SIG-M5 (cell line): ENCODE results near the gene POLR1H.
A peak's percentile ranks its signal among the peaks of the same experiment; 100 is the strongest.

Experiments
- DNase-seq: peaks from one replicate; lab custom pipeline; 2025; lab: John Stamatoyannopoulos, UW

POLR1H gene

DNA sequence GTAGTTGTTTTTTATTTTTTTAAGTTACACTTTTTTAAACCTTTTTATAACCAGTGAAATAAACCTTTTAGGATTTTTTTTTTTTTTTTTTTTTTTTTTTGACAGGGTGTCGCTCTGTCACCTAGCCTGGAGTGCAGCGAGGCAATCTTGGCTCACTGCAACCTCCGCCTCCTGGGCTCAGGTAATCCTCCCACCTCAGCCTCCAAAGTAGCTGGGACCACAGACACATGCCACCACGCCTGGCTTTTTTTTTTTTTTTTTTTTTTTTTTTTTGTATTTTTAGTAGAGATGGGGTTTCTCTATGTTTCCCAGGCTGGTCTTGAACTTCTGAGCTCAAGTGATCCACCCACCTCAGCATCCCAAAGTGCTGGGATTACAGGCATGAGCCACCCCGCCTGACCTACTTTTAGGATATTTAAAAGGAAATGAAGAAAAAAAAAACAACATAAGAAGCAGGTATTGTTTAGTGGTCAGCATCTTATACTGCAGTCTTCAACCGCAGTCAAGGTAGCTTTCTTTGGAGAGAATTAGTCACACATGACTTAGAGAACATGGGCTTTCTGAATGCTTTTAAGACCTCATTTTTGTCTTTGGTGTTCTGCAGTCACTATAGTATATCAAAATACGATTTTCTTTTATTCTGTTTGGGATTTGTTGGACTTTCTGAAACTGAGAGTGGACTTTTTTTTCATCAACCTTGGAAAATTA lies 1.6 kb downstream of the POLR1H start:
- no peak for DNase-seq

DNA sequence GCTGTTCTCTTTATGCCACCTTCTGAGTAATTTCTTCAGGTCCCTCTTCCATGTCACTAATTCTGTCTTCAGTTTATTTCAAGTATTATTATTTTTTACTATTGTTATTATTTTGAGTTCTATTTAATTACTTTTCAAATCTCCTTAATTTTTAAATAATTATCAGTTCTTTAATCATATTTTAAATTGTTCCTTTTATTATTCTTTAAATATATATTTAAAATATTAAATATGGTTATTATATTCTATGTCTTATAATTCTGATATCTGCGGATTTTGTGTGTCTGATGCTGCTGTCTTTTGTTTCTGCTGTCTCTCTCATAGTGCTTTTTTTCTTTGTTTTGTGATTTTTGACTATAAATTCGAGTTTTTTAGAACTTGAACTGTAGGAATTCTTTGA lies 2.2 kb downstream of the POLR1H start:
- no peak for DNase-seq

DNA sequence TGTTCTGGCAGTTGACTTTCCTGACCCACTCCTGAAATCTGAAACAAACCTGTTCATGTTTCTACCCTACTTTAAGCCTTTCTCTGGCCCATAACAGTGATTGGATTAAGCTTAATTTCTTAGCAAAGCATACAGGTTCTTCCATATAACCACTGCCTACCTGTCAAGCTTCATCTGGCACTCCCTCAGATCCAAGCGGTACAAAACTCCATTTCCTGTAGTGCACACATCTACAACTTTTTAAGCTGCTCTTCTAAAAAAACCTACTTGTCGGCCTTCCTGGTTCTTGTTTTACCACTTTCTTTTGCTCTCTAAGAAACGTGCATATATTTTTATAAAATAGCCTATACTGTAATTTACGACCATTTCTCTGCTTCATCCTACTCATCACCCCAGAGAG lies 5.0 kb downstream of the POLR1H start:
- DNase-seq: no peak

DNA sequence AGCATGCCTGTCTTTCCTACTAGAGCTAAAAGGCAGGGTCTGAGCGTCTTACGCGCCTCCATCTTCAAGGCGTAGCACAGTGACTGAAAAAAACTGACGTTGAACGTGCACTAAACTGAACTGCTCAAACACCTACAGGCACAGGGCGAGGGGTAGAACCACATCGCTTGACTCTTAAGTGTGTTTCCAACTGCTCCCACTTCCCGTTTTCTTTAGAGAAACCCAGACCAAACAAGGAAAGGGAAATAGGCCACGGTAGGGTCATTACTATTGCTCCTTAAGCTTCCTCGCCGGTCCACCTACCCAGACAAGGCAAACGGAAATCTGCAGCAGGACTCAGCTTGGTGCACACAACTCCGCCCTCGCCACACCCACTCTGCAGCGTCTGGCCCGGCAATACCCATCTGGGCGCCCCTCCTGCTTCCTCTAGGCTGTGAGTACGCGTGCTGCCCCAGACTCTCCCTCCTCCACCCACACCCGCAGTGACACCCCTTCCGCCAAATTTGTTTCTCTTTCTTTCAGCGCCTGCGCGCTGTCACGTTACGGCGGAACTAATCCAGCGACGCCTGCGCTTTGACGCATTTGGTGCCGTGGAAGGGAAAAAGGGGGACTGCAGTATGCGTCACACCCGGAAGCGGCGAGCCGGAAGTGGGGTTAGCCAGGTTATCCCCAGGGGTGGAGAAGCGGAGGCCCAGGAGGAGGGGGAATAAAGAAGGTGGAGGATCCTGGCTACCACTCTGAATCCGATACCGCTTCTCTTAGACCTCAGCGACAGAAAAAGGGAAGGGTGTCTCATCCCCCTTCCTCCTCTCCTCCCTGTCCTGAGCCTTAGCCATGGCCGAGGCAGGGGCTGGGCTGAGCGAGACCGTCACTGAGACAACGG lies 5.8 kb downstream of the POLR1H start, which contains the start of gene PPP1R11:
TSS of gene PPP1R11 (plus strand) at position 622 of the 883 bp plus-strand sequence. CDS start at position 835, 213 bp downstream.
- peak; percentile 97 for DNase-seq

DNA sequence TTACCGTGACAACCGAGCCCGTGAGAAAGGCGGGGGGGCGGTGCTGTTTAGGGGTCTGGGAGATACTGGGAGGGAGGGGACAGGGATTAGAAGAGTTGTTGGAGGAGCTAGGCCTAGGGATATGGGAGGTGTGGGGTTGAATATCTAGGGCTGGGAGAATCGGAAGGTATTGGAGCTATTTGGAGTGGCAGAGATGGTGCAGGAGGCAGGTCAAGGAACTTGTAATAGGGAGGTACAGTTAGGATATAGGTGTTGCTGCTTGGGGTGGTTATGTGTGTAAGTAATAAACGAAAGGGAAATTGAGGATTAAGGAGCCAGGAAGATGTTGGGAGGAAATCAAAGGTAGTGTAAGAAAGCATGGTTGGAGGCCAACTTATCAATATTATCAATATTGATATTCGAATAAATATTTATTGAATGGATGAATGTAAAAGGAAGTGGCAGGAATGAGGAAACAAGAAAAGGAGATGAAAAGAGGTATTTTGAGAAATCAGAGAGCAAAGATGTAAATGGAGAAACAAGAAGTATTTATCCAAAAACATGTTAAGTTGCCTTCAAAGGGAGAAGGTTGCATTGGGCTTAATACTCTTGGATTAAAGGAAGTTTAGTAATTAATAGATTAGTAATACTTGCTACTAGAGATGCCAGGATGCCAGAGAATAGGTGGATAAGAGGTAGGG lies 6.5 kb downstream of the POLR1H start:
- DNase-seq: no peak

DNA sequence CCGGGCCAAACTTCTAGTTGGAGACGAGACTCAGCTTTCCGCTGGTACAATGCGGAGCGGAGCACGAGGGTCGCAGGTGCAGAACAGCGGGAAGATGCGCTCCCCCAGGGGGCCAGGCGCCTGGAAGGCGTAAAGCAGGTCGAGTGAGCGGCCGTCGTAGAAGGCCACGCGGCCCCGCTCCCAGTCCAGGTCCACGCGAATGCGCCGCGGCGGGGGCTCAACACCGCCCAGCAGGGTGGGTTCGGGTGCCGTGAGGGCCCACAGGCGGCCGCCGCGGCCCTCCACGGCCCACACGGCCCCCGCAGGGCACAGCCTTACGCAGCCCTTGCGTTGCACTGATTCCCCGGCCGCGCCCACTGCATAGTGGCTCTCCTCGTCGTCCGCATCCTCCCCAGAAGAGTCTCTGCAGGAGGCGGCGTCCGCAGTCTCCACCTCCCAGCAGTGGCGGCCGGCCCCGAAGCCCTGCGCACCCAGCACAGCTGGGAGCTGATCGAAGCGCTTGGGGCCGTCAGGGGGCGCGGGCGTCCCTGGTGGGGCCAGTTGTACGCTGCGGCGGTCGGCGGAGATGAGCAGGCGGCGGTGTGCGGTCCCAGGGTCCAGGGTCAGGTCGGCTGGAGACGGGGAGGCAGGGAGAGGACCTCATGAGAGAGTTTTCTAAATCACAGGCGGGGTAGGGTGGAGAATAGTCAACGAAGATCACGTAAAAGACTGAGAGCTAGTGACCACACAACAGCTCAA lies 10.2 kb downstream of the POLR1H start:
- DNase-seq: no peak

DNA sequence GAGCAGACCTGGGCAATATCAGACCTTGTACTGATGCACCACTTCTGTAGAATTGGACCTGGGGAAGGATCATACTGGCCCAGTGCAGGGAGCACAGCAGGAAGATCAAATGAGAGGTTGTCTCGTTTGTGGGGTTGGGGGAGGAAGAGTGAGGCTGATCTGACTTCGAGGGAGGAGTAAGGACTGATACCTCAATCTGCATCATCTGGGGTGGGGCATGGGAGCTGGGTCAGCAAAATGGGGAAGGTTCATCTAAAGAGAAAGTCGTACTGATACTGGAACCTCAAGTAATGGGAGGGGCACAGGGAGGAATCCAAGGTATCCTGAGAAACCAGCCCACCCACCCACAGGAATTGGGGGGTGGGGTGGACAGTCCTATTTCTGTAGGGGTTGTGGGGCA lies 10.8 kb downstream of the POLR1H start:
- no peak for DNase-seq

DNA sequence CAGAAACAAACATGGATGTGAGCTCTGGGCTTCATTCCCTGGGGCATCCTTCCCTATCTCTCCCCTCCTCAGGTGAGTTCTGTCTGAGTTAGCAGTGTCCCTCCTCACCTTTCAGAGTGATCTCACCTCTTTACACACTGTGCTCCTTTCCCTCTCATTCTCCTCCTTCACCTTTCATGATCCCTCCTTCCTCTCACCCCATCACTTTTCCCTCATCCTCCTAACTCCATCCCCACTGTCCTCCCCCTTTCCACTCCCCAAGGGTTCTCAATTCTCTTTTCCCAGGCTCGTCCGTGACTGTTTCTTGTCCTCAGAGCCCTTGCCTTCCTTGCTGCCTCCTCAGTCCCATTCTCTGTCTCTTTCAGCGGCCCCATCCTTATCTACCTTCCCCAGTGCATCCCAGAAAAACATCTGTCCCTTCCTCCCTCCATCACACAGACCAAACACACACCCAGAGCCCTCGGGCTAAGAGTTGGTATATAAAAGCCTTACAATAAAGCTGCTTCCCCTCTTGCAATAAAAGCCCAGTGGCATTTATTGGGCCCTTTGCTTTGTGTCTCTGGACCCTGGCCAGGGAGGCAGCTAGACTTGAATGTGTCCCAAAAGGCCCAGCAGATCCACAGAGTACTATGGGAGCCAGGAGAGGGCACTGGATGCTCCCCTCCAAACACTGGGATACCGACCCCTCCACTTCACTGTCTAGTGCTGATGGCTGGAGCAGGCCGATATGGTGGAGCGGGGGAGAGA lies 12.6 kb downstream of the POLR1H start:
- DNase-seq: no peak

DNA sequence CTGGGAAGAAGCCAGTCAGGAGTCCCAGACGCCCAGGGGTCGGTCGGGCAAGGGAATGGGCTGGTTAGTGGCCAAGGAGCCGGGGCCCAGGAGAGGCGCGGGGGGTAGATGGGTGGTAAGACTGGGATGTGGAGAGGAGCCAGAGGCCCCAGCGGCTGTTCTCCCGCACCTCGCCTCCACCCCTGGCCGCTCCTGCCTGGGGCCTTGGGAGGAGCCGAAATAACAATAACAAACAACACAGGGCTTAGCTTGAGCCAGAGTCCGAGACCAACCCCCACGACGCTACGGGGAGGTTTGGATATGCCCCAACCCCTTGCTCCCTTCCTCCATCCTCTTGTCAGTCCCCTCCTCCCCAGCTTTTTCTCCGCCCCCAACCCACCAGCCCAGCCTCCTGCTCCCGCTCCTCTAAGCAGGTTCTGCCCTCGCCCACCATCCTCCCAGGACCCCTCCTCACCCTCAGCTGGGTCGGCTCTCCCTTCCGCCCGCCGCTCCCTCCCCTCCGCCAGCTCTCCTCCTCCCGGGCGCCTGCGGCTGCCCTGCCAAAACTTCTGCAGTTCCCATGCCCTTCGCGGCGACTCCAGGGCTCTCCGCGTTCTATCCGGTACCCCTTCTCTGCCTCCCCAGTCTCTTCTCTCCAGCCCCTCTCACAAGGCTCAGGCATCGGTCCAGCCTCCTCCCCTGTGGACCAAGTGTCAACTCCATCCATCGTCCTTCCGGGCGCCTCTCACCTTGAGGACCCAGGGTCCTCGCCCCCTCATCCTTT lies 13.4 kb downstream of the POLR1H start:
- DNase-seq: no peak

DNA sequence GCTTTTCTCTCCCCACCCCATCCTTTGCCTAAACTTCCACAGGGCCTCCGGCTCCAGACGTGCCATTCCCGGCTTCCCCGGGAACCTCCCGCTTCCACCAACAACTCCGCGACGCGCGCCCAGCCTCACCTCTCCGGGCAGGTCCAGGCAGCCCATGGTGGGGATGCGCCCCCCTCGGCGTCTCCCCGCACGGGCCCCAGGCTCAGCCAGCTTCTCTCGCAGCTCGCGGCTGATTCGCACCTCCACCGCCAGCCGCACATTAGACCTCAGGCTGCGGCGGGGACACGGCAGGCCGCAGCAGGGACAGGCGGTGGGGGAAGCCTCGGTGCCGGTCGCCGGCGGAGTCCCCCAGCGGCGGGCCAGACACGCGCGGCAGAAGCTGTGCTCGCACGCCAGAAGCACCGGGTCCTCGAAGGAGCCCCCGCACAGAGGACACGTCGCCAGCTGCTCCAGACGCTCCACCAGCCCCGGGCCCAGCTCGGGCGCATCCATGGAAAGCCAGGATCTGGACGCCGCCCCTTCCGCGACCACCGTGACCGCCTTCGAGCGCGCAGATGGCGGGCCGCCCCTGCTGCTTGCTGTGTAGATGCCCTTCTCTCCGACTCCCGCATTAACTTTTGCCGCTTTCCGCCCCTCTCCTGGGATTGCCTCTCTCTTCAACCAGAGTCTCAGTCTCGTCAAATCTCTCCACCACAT lies 14.2 kb downstream of the POLR1H start, which contains the start of gene RNF39:
TSS of gene RNF39 (minus strand) at position 676 of the 696 bp plus-strand sequence. CDS start at position 492, 184 bp downstream.
- DNase-seq: no peak

DNA sequence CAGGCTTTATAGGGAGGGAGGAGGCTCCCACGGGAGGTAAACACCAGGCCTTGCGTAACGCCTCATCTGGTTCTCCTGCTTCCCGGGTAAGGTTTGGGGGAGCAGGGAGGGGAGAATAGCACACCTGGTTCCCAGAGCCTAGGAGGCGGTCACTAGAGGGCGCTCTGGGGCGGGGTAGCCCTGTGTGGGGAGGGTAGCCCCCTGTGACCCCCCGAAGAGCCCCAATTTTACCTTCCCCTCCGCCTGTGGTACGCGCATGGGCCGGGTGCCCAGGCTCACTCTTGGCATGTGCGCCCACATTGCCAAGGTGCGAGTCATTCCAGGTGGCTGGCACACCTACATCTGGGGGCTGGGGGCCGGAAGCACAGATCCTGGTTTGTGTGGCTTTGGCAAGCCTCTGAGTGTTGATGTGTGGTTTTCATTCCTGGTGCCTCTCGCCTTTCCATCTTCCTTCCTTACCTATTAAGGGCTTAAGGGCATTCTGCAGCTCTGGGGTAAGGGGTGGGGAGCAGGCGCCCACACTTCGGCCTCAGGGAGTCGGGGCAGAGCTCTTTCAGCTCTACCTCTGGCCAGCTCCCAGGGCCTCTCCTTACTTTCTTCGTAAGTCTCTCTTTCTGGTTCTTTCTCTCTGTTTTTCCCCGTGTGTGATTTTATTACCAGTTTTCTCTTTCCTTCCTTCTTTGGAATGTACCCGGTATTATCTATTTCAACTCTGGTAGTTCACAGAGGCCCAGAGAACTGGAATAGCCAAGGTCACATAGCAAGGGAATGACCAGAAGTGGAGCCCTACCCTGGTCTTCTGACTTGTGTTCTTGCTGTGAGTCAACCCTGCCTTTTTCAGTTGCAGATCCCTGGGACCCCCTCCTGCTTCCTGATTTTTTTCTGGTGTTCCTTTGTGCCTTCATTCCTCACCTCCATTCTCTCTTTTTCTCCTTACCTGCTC lies 15.0 kb downstream of the POLR1H start:
- no peak for DNase-seq

DNA sequence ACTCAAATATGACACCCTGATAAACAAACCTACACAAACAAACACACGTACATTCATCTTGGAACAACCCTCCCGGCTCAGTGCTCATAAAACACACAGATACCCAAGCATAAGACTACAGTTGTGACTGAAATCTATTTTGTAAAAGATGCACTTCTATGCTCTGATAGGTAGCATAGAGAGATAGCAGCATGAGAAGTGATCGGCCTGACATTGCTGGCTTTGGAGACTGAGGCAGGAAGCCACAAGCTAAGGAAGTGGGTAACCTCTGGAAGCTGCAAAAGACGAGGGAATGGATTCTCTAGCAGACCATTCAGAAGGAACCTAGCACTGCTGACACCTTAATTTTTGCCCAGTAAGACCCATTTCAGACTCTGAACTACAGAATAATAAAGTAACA lies 16.2 kb downstream of the POLR1H start:
- no peak for DNase-seq

DNA sequence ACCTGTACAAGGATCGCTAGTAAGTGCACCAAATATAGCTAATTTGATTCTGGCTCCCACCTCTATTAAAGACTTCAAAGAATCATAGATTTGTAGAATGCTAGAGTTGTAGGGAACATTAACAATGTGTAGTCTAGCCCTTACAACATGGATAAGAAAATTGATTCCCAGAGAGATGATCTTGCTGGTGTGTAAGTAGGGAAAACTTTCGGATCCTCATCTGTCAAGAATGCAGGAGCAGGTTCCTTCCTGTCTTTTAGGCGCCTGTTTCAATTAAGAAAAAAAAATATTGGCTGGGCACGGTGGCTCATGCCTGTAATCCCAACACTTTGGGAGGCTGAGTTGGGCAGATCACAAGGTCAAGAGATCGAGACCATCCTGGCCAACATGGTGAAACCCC lies 26.8 kb downstream of the POLR1H start:
- DNase-seq: no peak

DNA sequence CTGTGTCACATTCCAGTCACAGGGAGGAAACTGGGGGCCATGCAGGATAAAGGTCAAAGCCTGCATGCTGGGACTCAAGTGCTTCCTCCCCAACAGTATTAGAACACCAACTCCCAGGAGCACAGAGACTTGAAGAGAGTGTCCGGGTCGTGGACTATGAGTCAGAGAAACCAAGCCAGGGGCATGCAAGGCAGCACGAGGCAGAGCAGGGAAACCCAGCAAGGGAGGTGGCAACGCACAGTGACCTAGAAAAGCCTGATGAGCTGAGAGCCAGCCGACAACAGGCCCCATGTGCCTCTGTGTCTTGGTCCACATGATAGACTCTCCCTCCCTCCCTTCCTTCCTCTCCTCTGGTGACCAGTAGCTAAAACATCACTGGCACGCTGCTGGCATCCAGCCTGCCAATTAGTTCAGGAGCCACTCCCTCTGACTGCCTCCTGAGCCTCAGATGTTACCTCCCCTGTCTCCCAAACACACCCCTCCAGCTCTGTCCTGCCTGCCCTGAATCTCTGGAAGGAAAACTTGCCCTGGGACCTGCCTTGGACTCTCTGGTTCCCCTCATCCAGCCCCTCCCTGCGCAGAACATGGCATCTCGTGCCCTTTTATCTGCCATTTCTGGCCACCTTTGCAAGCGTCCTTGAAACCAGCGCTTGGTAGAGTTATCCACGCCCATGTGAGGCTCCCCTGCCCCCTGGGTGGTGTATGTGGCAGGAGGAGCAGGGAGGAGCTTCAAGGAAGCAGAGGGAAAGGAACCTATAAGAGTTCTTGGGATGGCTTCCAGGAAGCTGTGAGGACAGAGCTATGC lies 30.7 kb downstream of the POLR1H start:
- no peak for DNase-seq

DNA sequence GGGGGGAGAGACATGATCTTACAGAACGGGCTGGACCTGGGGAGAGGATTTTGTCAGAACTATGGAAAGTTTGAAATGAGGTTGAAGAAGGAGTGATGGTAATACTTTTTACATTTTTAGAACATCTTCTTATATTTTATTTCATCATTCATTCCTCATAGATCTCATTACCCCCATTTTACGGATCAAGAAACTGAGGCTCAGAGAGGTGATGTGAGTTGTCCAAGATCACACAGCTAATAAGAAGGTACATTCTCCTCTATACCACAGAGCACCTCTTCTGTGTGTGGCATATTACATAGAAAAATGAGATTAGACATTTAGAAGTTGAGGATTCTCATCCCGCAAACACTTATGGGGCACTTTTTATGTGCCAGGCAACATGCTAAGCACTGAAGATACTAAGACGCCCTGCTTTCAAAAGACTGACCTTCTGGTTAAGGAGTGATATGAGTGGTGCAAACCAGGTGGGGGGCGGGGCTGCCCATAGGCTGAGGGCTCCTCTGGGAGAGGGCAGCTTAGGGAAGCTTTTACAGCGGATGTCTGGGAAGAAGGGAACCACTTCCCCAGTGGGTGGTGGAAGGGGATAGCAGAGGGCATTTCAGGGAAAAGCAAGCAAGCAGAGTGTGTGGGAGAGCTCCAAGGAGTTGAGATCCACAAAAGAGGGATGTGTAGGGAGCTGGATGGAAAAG lies 31.9 kb downstream of the POLR1H start:
- DNase-seq: no peak

DNA sequence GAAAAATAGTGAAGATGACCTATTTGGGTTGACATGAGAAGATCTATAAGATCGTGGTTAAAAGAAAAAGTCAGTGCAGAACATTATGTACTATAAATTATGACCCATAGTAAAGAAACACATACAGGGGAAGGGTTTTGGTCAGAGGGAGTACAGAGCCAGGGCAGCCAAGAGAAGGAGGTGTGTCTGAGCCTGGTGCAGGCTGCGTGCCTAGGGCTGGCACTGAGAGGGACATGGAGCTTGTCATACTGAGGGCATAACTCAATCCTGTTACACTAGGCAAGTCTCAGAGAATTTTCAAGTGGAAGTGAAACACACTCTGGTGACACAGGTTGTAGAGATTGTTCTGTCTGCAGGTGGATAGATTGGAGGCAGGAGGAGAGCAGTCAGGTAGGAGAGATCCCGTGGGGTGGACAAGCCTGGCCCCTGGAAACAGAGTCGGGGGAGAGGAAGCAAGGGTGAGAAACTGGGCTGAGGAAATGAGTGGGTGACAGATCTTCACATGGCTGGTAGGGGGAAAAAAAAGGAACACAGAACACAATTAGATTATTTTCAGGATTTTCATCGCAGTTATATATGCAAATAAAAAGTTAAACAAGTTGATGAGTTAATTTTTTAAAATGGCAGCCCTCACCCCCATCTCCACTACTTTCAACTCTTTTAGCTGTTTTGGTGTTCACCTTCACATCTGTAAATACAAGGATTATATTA lies 33.0 kb downstream of the POLR1H start:
- DNase-seq: no peak
